BLaER1 treated with 17β-estradiol and CSF1 and Interleukin-3, amounts not matched to agents 10 nM and 100 nM (cell line): ENCODE data around the gene RAD23B.

ENCODE experiments used
- H3K27ac ChIP-seq, 11 experiments: shearing (Covaris generic); formaldehyde crosslinking; 2 replicates each; pipeline ENCODE4 v1.8.1; 2022
- H3K27me3 ChIP-seq, 11 experiments: shearing (Covaris generic); formaldehyde crosslinking; 2 replicates each; pipeline ENCODE4 v1.8.1; 2022
- H3K36me3 ChIP-seq, 11 experiments: shearing (Covaris generic); formaldehyde crosslinking; 2 replicates each; pipeline ENCODE4 v1.8.1; 2022
- H3K4me1 ChIP-seq, 10 experiments: shearing (Covaris generic); formaldehyde crosslinking; 2 replicates each; pipeline ENCODE4 v1.8.1; 2022
- H3K4me2 ChIP-seq, 11 experiments: shearing (Covaris generic); formaldehyde crosslinking; 2 replicates each; pipeline ENCODE4 v1.8.1; 2022
- H3K4me3 ChIP-seq, 10 experiments: shearing (Covaris generic); formaldehyde crosslinking; 2 replicates each; pipeline ENCODE4 v1.8.1; 2022
- H3K9ac ChIP-seq, 11 experiments: shearing (Covaris generic); formaldehyde crosslinking; 2 replicates each; pipeline ENCODE4 v1.8.1; 2022
- H3K9me3 ChIP-seq, 11 experiments: shearing (Covaris generic); formaldehyde crosslinking; replicated peaks in 1 of 11; 2 replicates each; pipeline ENCODE4 v1.8.1; 2022
- H4K20me1 ChIP-seq, 11 experiments: shearing (Covaris generic); formaldehyde crosslinking; 2 replicates each; pipeline ENCODE4 v1.8.1; 2022
- Cebpa-rat ChIP-seq, 11 experiments: shearing (Covaris generic); IDR thresholded peaks; 2 replicates each; pipeline ENCODE4 v1.8.1; 2022

The RAD23B gene

GRCh38 chr9:107275530-107275929 lies 7.5 kb upstream of the RAD23B start:
- Histone ChIP-seq H3K4me1 (peaks cover 0 to 11% (median 5%) of the 10 kb centered on the region in 10 experiments; a peak in 10 of 20 replicates), H3K9ac (no peak overlapping the region), H3K9me3 (no peaks in the 10 kb centered on the region), H3K4me2 (peak overlapping the region in 5 of 11 experiments; percentile 0 to 29 (median 6); a peak in 4 of 22 replicates), H3K27ac (peak overlapping the region in 1 of 11 experiments; percentile 21; a peak in 2 of 22 replicates), H4K20me1 (no peaks in the 10 kb centered on the region), H3K27me3 (no peaks in the 10 kb centered on the region), H3K36me3 (no peaks in the 10 kb centered on the region), H3K4me3 (no peak overlapping the region)
- no peak for TF ChIP-seq Cebpa-rat (IDR thresholded peaks at IDR 0.05)

- Histone ChIP-seq H3K4me1 (peaks cover 9 to 26% (median 19%) of the 10 kb centered on the region in 10 experiments), H3K27ac (no peak overlapping the region)
- no peak for TF ChIP-seq Cebpa-rat (IDR thresholded peaks at IDR 0.05)
These were observed 5.9 kb upstream of the RAD23B start for GRCh38 chr9:107276966-107277710.

GRCh38 chr9:107277801-107278200 lies 5.3 kb upstream of the RAD23B start:
- H3K4me2 ChIP-seq, result no peak overlapping the region
- H3K27ac ChIP-seq, result no peak overlapping the region
- H3K4me3 ChIP-seq, result no peak overlapping the region
- no peaks in the 10 kb centered on the region for H3K27me3 ChIP-seq
- no peak for TF ChIP-seq Cebpa-rat (IDR thresholded peaks at IDR 0.05)
- peaks cover 12 to 29% (median 21%) of the 10 kb centered on the region in 10 experiments for H3K4me1 ChIP-seq
- no peaks in the 10 kb centered on the region for H4K20me1 ChIP-seq
- no peak overlapping the region for H3K9ac ChIP-seq
- no peaks in the 10 kb centered on the region for H3K9me3 ChIP-seq
- no peaks in the 10 kb centered on the region for H3K36me3 ChIP-seq

More at GRCh38 chr9:107276966-107277710, 5.9 kb upstream of the RAD23B start:
- H3K9me3 ChIP-seq, result no peaks in the 10 kb centered on the region
- H4K20me1 ChIP-seq, result no peaks in the 10 kb centered on the region
- no peaks in the 10 kb centered on the region for H3K27me3 ChIP-seq
- no peak overlapping the region for H3K4me2 ChIP-seq
- H3K4me3 ChIP-seq, result no peak overlapping the region
- H3K36me3 ChIP-seq, result no peaks in the 10 kb centered on the region
- H3K9ac ChIP-seq, result no peak overlapping the region

- Histone ChIP-seq H3K36me3 (no peaks in the 10 kb centered on the region), H3K4me2 (no peak overlapping the region), H3K27ac (no peak overlapping the region), H3K4me3 (no peak overlapping the region), H3K9me3 (no peaks in the 10 kb centered on the region), H3K4me1 (peaks cover 12 to 29% (median 21%) of the 10 kb centered on the region in 10 experiments), H3K27me3 (no peaks in the 10 kb centered on the region), H3K9ac (no peak overlapping the region), H4K20me1 (peaks cover 3 to 8% (median 4%) of the 10 kb centered on the region in 11 experiments; a peak in 19 of 22 replicates)
- no peak for TF ChIP-seq Cebpa-rat (IDR thresholded peaks at IDR 0.05)
These were observed 4.0 kb upstream of the RAD23B start for GRCh38 chr9:107279086-107279485.

GRCh38 chr9:107280543-107280942 lies 2.5 kb upstream of the RAD23B start:
- Histone ChIP-seq H3K4me2 (peak overlapping the region in 7 of 11 experiments; percentile 69 to 96 (median 87); a peak in 11 of 22 replicates), H3K36me3 (no peaks in the 10 kb centered on the region), H3K4me3 (no peak overlapping the region), H4K20me1 (peaks cover 17 to 23% (median 19%) of the 10 kb centered on the region in 11 experiments), H3K27me3 (no peaks in the 10 kb centered on the region), H3K9me3 (no peaks in the 10 kb centered on the region), H3K27ac (peak overlapping the region in 1 of 11 experiments; percentile 2; a peak in 1 of 22 replicates), H3K9ac (no peak overlapping the region), H3K4me1 (peaks cover 17 to 25% (median 20%) of the 10 kb centered on the region in 10 experiments)
- TF ChIP-seq Cebpa-rat (IDR thresholded peaks at IDR 0.05), result no peak

GRCh38 chr9:107281184-107281583 lies 1.9 kb upstream of the RAD23B start:
- Histone ChIP-seq H3K4me1 (peaks cover 22 to 31% (median 26%) of the 10 kb centered on the region in 10 experiments), H3K4me2 (peak overlapping the region; percentile 69 to 96 (median 87); a peak in 21 of 22 replicates), H3K9me3 (no peaks in the 10 kb centered on the region), H3K36me3 (no peaks in the 10 kb centered on the region; a peak in 1 of 22 replicates), H3K4me3 (no peak overlapping the region), H3K9ac (no peak overlapping the region; a peak in 2 of 22 replicates), H3K27ac (peak overlapping the region in 6 of 11 experiments; percentile 13 to 100 (median 74); a peak in 6 of 22 replicates), H4K20me1 (peaks cover 24 to 29% (median 25%) of the 10 kb centered on the region in 11 experiments), H3K27me3 (no peaks in the 10 kb centered on the region)
- TF ChIP-seq Cebpa-rat (IDR thresholded peaks at IDR 0.05), result no peak

- peak overlapping the region; percentile 69 to 96 (median 87) for H3K4me2 ChIP-seq
- peaks cover 0 to 4% (median 0%) of the 10 kb centered on the region in 11 experiments; a peak in 1 of 22 replicates for H3K36me3 ChIP-seq
- peak overlapping the region; percentile 77 to 100 (median 99) for H3K9ac ChIP-seq
- H3K4me3 ChIP-seq, result peak overlapping the region; percentile 83 to 98 (median 93)
- H3K4me1 ChIP-seq, result peaks cover 29 to 41% (median 35%) of the 10 kb centered on the region in 10 experiments
- H3K27ac ChIP-seq, result peak overlapping the region; percentile 60 to 100 (median 99)
- no peak for TF ChIP-seq Cebpa-rat (IDR thresholded peaks at IDR 0.05)
- peaks cover 33 to 38% (median 34%) of the 10 kb centered on the region in 11 experiments for H4K20me1 ChIP-seq
- no peaks in the 10 kb centered on the region for H3K9me3 ChIP-seq
- no peaks in the 10 kb centered on the region for H3K27me3 ChIP-seq
These were observed 984 bp upstream of the RAD23B start for GRCh38 chr9:107281922-107282667.

- Histone ChIP-seq H4K20me1 (peaks cover 51 to 55% (median 53%) of the 10 kb centered on the region in 11 experiments), H3K27ac (peak overlapping the region; percentile 97 to 100 (median 99)), H3K27me3 (no peaks in the 10 kb centered on the region), H3K36me3 (peaks cover 0 to 13% (median 0%) of the 10 kb centered on the region in 11 experiments; a peak in 3 of 22 replicates), H3K9me3 (no peaks in the 10 kb centered on the region), H3K4me3 (peak overlapping the region; percentile 83 to 98 (median 93)), H3K4me2 (peak overlapping the region; percentile 77 to 96 (median 87)), H3K9ac (peak overlapping the region; percentile 98 to 100 (median 99)), H3K4me1 (peaks cover 29 to 55% (median 40%) of the 10 kb centered on the region in 10 experiments)
- no peak for TF ChIP-seq Cebpa-rat (IDR thresholded peaks at IDR 0.05)
These were observed 841 bp downstream of the RAD23B start for GRCh38 chr9:107283623-107284616.
